GM12875 (cell line): Measurements from ENCODE around the gene MCF2L.

Source experiments
- H3K4me3 ChIP-seq: one replicate; pipeline ENCODE4 v1.5.1; 2011; ENCODE audit warnings: low read depth, low read length, control low read depth
- TF ChIP-seq, protein P1 (sequence below): IDR thresholded peaks from 2 replicates; pipeline ENCODE4 v1.5.1; 2011; ENCODE audit warnings: low read depth, mild to moderate bottlenecking, control low read depth, inconsistent platforms, low read length, moderate library complexity, borderline replicate concordance; ENCODE audit not compliant: insufficient read depth

Gene MCF2L

DNA sequence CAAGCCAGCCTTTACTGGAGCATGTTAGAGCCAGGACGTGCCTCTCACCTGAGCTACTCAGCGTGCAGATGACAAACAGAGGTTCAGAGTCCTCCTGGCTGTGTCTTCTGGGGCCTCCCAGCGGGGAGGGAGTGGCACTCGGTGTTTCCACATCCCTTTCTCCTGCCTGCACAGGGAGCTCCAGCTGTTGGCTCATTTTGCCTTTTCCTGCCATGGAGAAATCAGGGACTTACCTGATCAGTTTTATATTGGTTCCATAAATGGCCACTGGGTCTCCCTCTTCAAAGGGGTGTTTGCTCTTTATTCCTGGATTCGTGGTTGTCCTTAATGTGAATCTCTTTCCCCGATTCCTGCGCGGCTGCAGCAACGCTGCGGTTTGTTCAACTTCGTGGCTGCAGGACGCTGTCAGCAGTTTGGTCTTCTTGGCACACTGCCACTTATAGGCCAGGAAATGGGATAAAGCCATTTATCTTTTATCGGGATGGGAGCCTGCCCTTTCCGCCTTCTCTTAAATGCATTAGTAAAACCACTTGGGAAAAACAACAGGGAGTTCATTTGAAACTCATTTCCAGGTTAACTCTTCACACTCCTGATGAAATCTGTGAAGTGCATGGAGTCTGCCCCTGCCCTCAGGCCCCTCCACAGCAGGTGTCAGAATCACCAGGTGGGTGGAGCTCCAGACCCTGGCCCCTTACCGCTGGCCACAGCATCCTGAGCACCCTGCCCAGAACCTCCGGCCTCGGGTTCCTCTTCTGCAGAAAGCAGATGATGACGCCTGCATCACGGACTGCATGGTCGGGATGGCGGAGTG, 39.8 kb upstream of the MCF2L start:
- TF ChIP-seq, protein P1, sequence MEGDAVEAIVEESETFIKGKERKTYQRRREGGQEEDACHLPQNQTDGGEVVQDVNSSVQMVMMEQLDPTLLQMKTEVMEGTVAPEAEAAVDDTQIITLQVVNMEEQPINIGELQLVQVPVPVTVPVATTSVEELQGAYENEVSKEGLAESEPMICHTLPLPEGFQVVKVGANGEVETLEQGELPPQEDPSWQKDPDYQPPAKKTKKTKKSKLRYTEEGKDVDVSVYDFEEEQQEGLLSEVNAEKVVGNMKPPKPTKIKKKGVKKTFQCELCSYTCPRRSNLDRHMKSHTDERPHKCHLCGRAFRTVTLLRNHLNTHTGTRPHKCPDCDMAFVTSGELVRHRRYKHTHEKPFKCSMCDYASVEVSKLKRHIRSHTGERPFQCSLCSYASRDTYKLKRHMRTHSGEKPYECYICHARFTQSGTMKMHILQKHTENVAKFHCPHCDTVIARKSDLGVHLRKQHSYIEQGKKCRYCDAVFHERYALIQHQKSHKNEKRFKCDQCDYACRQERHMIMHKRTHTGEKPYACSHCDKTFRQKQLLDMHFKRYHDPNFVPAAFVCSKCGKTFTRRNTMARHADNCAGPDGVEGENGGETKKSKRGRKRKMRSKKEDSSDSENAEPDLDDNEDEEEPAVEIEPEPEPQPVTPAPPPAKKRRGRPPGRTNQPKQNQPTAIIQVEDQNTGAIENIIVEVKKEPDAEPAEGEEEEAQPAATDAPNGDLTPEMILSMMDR = no peak
- H3K4me3 ChIP-seq = no peak overlapping the region

DNA sequence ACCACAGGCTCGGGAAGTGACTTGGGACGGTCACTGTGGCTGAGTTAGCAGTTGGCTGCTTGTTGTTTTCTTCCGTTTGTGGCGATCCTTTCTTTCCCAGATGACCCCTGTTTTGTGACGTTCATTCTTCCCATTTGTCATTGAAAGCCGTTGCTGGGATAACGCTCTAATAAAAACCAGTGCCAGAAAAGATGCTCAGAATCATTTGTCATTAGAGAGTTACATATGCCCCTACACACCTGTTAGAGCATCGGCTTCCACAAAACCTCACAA, 39.3 kb upstream of the MCF2L start:
- no peak overlapping the region for H3K4me3 ChIP-seq
- TF ChIP-seq, protein P1 = no peak

DNA sequence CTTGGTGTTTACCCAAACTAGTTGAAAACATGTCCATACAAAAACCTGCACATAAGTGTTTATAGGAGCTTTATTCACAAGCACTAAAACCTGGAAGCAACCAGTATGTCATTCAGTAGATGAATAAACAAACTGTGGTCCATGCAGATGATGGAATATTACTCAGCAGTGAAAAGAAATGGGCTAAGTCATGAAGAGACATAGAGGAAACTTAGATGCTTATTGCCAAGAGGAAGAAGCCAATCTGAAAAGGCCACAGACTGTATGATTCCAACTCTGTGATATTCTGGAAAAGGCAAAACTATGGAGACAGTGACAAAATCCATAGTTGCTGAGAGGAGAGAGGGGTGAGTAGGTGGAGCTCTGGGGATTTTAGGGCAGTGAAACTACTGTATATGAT, 38.8 kb upstream of the MCF2L start:
- H3K4me3 ChIP-seq = no peak overlapping the region
- TF ChIP-seq, protein P1 = no peak

DNA sequence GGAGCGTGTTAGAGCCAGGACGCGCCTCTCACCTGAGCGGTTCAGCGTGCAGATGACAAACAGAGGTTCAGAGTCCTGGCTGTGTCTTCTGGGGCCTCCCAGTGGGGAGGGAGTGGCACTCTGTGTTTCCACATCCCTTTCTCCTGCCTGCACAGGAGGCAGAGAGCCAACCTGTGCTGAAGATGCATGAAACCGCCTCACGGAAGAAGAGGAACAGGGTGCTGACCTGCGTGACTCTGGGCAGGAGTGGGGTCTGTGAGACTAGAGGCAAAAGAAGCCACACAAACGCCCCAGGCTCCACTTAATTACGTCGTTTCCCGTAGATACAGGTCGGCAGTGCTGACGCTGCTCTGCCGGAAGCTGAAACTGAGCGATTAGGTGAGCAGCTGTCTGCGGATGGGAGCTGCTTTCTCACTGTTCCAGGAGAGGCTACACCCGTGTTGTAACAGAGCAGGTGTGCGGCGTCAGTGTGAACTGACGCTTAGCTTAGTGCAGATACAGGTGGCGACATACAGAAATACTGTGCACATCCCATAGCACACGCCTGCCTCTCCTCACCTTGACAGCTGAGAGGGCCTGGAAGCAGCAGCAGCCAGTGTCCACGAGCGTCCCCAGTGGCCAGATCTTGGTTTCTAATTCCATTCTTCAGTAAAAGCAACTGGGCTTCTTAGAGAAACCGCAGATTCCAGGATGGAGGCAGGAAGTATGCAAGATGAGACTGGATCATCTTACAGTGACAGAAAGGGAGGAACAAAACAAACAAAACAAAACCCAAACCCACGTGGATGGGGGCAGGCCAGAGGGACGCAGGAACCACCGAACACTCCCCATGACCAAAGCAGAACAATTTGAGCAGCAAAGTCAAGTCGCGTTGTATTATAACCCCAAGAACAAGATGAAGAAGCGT, 37.7 kb upstream of the MCF2L start:
- no peak overlapping the region for H3K4me3 ChIP-seq
- TF ChIP-seq, protein P1 = peak; percentile 36; the same call in 1 of the 2 replicates

DNA sequence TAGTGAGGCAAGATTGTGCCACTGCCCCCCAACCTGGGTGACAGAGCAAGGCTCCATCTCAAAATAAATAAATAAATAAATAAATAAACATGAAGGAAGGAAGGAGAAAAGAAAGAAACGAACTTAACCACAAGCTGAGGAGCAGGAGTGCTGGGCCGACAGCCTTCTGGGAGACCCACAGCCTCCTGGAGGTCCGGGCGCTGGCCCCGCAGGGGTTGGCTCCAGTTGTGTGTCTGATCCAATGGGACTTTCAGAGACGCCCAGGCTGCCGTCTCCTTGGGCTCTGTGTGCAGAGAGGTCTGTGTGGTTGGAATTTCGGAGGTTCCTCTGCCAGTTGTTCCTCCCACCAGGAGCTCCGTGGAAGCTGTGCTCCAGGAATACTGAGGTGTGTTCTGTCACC, 36.0 kb upstream of the MCF2L start:
- TF ChIP-seq, protein P1 = no peak
- no peak overlapping the region for H3K4me3 ChIP-seq

DNA sequence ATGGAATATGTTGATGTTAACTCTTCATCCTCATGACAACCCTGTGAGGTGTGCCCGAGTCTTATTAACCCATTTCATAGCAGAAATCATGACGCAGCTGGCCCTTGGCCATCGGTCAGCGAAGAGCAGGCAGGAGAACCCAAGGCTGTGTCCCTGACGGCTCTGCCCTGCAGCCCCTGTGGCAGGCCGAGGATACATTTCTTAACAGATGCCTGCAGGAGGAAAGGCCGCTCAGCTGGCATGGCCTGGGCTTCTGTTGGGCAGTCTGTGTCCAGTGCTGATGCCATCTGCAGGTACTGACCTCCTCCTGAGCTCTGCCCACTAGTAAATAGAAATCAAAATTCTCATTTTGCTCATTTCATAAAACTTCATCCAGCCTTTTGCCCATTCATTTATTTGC, 35.4 kb upstream of the MCF2L start:
- H3K4me3 ChIP-seq = no peak overlapping the region
- TF ChIP-seq, protein P1 = no peak

DNA sequence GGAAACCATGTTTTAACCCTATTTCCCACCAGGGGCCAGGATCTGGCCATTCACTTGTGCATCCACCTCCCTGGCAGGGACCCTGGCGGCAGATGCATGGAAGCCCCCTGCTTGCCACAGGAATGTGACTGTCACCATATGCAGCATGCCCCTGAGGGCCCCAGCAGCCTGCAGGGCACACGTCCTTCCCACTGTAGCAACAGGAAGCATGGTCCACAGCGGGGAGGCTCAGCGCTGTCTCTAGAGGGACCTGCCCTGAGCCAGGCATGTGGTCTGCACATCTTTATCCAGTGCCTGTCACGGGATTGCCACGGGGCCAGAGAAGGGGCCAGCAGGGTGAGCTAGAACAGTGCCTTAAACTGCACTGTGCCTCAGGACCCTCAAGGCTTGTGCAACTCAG, 34.9 kb upstream of the MCF2L start:
- H3K4me3 ChIP-seq = no peak overlapping the region
- TF ChIP-seq, protein P1 = no peak
